Head of caudate nucleus (tissue), 42 donors: Measurements from ENCODE around the gene DRG1.
"Not testable (repeated sequence)": the region's sequence is repeated elsewhere in the genome, so short reads cannot be mapped to it uniquely, and the experiment has no call there.

Source experiments
- DNase-seq, 42 donors: peaks; one replicate each; pipeline versions ENCODE4 v3.0.0 to v3.0.0-alpha.2; 2020 to 2021; ENCODE audit warnings: mixed read lengths in 7 of 42
- intact Hi-C: fragments of 100-400 bp; cut with DNase I; formaldehyde crosslinking; loops from one replicate; pipeline ENCODE4 v1.15.0; 2022

Gene DRG1

GRCh38 chr22:31440681-31441080, 41.3 kb downstream of the DRG1 start:
- no peak for DNase-seq
- intact Hi-C loops, result no loop called here

DNA sequence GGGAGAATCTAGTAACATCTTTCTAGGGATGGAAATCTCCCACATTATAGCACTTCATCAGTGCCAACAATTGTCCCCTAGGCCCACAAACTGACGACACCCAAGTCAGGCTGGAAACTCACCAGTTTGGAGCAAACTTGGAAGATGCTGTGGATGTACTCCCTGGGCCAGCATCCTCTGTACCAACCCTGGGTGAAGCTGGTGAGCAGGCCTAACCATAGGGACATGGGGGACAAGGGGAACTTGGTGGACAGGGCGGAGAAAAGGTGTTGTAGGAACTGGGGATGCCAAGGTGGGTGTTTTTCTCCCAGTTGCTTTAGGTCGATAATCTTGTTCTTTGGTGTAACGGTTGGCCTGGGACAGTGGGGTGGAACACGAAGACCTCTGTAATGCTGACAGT, 42.2 kb downstream of the DRG1 start:
- intact Hi-C loops, result no loop called here
- DNase-seq, result no peak

DNA sequence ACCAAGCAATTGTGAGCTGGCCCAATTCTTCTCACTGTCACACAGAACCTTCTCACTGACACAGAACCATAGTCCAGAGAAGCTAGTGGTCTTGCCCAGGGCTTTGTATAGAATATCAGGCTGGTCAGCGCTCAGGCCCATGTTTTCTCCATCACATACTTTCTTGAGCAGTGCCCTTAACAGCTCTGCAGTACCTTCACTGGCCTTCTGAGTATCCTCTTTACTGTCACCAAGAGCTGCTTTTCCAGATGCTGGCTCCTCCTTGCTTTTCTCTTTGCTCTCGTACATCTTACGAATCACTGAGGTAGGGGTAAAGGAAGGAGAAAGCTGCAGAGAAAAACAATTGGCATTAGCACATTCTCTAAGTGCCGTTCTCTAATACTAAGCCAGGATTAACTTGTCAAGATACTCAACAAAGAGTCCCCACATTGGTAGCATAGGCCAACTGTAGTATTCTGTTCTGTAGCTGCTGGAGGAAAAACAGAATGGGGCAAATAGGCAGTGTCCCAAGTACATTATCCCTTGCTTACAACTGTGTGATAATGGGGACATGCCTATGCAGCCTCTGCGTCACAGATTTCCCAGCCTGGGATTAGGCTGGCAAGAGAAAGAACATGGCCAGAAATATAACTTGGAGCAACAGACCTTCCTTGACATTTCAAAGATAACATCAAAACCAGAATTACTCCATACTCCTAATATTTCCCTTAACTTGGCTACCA, 43.5 kb downstream of the DRG1 start:
- intact Hi-C loops, result no loop called here
- DNase-seq, result no peak

DNA sequence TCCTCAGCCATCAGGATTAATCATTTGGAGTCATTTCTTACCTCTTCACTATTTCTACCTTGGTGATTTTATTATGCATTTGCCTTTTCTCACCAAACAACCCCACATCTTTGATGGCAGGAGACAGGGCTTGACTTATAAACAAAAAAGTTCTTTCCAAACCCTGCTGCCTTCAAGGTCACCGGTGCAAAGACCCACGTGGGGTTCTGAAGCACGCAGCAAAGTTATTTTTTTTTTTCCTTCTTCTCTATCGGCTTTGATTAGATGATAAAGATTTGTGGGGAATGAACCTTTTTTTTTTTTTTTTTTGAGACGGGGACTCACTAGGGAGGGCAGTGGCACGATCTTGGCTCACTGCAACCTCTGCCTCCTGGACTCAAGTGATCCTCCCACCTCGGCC, 44.1 kb downstream of the DRG1 start:
- intact Hi-C loops, result no loop called here
- DNase-seq, result no peak

GRCh38 chr22:31445642-31446041, 46.2 kb downstream of the DRG1 start:
- intact Hi-C loops, result no loop called here
- no peak for DNase-seq

GRCh38 chr22:31446208-31446607, 46.8 kb downstream of the DRG1 start:
- no peak for DNase-seq
- intact Hi-C loops, result no loop called here

DNA sequence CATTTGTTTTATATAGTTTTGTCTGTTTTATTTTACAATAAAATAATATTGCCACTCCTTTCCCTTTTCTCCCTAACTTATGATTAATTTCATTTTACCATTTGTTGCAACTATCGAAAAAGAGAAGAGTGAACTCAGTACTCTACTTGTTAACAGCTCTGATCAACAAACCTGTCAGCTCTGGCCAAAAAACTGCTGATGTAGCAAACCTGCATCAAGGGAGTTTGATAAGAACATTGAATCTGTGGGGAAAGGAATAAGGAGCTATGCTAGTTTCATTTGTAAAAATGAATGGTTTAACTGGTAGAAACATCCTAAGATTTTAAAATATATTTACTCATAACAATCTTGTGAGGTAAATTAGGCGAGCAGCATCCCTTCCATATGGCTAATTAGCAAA, 47.4 kb downstream of the DRG1 start:
- intact Hi-C loops, result no loop called here
- DNase-seq, result no peak

DNA sequence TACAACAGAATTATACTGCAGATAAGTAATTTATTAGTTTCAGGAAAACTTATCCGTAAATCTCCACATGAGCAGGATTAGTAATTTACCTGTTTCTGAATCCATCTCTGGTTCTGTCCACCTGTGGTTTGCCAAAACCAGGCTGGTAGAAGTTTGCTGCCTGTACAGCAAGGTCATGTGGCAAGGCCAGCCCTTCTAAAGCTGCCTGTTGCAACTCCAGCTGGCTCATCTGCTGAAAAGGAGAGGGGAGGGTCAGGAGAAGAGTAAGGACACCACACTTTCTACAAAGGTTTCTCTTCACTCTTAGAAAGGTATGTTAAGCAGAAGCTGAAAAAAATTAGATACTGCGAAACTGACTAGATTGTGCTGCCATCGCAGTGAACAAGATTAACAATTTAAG, 47.9 kb downstream of the DRG1 start:
- intact Hi-C loops, result no loop called here
- DNase-seq, result no peak

DNA sequence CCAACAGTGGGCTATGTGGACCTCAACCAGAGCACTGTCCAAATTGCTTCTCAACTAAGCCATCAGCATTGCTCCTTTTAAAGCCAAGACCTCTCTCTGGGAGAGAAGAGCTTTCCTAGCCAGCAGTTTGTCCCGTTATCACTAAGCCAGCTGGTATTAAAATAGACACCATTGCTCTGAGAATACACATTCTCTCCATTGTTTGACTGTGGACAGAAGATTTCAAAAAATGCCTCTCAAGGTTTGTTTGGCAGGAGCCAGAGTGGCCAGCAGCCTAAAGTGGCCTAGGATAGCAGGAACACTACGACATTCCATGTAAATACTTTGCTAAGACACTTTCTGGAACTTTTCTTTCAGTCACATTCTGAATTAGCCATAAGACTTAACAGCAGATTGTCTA, 49.0 kb downstream of the DRG1 start:
- DNase-seq, result no peak
- intact Hi-C loops, result no loop called here

DNA sequence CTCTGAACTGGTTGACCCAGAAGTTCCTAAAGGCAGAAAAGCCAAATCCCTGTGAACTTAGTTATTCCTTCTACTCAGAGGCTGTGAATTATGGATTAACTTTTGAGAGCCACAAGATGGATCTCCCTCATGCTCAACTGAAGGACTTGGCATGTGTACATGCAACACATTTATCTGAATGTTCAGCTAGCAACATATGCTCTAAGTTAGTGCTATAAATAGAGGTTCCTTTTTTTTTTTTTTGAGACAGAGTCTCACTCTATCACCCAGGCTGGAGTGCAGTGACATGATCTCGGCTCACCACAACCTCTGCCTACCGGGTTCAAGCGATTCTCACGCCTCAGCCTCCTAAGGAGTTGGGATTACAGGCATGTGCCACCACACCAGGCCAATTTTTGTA, 50.1 kb downstream of the DRG1 start:
- intact Hi-C loops, result no loop called here
- DNase-seq, result no peak

GRCh38 chr22:31451709-31452571, 52.5 kb downstream of the DRG1 start:
- intact Hi-C loops, result no loop called here
- no peak for DNase-seq

DNA sequence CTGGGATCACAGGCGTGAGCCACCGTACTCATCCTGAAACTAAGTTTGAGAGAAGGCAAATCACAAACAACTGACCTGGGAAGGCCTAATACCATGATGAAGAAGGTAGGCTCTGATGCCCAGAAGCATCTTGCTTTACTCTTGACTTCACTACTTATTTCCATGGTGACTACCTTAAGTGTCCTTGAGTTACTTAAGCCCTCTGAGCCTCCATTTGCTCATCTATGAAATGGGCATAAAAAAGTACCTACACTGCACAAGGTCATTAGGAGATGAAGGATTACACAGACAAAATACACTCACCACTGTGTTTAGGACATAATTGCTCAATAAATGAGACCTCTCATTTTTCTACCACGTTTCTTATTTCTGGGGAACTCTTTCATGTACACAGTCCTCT, 62.3 kb downstream of the DRG1 start:
- intact Hi-C loops, result no loop called here
- no peak for DNase-seq

DNA sequence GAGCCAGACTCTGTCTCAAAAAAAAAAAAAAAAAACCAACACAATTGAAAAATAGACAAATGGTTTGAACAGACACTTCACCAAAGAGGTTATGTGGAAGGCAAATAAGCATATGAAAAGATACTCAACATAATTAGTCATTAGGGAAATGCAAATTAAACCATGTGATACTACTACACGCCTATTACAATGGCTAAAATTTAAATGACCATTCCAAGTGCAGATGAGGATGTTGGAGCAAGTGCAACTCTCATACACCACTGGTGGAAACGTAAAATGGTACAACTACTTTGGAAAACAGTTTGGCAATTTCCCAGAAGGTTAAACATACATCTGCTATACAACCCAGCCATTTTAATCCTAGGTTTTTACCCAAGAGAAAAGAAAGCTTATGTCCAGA, 65.9 kb downstream of the DRG1 start:
- no peak for DNase-seq
- intact Hi-C loops, result no loop called here

DNA sequence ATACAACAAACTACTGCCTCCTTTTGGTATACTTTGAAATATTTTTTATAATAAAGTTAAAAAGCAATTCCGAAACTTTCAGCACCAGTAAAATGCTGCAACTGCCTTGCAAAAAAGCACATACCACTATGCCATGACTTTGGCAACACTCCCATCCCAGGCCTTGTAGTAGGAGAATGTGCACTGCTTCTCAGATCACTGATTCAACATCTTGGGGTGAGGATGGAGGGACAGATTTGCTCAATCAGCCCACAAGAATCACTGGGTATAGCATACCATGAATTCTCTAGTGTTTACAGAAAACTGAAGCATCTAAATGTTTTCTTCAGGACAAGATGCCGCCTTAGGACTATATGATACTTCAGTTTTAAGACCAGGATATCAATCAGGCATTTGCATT, 75.3 kb downstream of the DRG1 start:
- DNase-seq, result no peak
- intact Hi-C loops, result no loop called here

DNA sequence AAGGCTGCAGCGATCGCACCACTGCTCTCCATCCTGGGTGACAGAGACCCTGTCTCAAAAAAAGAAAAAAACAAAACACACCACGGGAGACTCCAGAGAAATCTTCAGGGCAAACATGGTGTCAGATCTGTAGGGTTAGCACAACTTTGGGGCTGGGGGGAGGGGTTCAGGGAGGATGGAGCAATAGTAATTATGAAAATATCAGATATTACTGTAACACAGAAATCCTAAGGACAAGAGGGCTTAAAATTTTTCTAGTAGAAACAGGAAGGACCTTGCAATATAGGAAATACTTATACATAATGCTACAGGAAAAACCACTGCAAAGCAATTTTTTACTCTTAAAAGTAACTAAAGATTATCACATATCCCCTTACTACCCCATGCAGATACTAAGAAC, 76.4 kb downstream of the DRG1 start:
- intact Hi-C loops, result no loop called here

DNA sequence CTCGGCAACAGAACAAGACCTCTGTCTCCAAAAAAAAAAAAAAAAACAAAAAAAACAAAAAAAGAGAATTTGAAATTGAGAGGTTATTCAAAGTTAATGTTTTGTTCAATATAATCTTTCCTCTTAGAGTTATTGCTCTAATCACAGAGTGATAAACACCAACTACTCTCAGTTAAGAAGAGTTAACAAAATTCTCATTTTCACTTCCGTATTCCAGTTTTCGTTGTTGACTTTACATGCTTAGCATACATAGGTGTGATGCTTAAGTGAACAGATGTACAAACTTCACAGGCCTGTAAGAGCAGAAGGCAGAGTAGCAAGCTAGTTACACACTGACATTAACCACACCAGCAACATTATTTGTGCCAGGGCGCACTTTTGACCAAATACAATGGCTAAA, 77.9 kb downstream of the DRG1 start:
- no peak for DNase-seq
- intact Hi-C loops, result no loop called here

More for the DNA sequence above, 76.4 kb downstream of the DRG1 start:
- no peak for DNase-seq

- DNase-seq, result no peak
- intact Hi-C loops, result no loop called here
These were observed 81.7 kb downstream of the DRG1 start for GRCh38 chr22:31481129-31481528.

DNA sequence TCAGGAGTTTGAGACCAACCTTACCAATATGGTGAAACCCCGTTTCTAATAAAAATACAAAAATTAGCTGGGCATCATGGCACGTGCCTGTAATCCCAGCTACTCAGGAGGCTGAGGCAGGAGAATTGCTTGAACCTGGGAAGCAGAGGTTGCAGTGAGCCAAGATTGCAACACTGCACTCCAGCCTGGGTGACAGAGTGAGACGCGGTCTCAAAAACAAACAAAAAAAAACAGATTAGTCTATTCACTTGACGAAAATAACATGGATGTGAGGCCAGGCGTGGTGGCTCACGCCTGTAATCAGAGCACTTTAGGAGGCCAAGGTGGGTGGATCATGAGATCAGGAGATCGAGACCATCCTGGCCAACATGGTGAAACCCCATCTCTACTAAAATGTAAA, 83.1 kb downstream of the DRG1 start:
- intact Hi-C loops, DNase-seq: not testable (repeated sequence)
